Ureter (tissue), 1 donor: ENCODE data around the gene MED15. TPM values are rescaled to one million over a fixed set of nuclear protein-coding genes. Genes with fewer than 3 reads are reported as not detected.
"Not testable (repeated sequence)": the region's sequence is repeated elsewhere in the genome, so short reads cannot be mapped to it uniquely, and the experiment has no call there.

ENCODE experiments used
- DNase-seq: peaks from one replicate; pipeline ENCODE4 v3.0.0-alpha.2; 2020; ENCODE audit warnings: low spot score
- total RNA-seq: library from RNA; stranded (reverse); gene quantifications from one replicate; pipeline ENCODE4 v1.2.4, GENCODE V29; 2023
- donor health status: DM: yes; HTN: yes; CAD: no.

MED15 gene
- total RNA-seq, 1 donor from 2014 or later = 119 TPM

DNA sequence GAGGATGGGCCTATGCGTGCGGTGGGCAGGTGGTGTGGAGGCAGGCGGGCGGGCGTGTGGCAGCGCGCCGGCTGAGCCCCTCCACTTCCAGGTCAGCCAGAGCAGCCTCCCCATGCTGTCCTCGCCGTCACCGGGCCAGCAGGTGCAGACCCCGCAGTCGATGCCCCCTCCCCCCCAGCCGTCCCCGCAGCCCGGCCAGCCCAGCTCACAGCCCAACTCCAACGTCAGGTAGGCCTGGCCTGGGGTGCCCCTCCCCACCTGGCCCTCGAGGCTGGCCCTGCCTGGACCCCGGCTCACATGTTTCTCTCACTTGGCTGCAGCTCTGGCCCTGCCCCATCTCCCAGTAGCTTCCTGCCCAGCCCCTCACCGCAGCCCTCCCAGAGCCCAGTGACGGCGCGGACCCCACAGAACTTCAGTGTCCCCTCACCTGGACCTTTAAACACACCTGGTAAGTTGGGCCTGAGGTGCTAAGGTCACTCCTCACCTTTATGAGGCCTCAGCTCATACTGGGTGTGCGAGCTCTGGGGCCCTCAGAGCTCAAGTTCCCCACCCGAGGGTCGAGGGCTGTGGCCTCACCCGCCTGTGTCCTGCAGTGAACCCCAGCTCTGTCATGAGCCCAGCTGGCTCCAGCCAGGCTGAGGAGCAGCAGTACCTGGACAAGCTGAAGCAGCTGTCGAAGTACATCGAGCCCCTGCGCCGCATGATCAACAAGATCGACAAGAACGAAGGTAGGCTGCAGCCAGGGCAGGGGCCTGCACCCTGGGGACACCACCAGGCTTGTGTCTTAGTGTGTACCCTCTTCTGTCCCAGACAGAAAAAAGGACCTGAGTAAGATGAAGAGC is 75.3 kb downstream of the MED15 start:
- no peak for DNase-seq

DNA sequence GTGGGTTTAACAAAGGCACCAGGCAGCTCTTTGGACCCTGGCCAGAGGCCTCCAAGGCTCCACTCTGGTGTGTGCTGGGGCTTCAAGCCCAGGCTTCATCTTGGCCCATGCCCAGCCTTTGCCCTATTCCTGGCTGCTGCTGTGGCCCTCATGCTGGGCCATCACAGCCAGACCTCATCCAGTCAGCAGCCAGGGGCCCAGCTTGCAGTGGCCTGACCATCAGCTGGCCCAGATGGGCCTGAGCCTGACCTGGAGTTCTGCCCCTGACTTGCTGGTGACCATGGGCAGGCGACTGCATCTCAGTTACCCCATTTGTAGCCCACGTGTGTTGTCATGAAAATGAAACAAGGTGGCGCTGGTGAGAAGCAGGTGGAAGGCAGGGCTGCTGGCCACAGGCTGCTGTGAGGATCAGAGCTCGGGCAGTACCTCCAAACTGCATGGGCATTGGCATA is 76.1 kb downstream of the MED15 start:
- DNase-seq = no peak

DNA sequence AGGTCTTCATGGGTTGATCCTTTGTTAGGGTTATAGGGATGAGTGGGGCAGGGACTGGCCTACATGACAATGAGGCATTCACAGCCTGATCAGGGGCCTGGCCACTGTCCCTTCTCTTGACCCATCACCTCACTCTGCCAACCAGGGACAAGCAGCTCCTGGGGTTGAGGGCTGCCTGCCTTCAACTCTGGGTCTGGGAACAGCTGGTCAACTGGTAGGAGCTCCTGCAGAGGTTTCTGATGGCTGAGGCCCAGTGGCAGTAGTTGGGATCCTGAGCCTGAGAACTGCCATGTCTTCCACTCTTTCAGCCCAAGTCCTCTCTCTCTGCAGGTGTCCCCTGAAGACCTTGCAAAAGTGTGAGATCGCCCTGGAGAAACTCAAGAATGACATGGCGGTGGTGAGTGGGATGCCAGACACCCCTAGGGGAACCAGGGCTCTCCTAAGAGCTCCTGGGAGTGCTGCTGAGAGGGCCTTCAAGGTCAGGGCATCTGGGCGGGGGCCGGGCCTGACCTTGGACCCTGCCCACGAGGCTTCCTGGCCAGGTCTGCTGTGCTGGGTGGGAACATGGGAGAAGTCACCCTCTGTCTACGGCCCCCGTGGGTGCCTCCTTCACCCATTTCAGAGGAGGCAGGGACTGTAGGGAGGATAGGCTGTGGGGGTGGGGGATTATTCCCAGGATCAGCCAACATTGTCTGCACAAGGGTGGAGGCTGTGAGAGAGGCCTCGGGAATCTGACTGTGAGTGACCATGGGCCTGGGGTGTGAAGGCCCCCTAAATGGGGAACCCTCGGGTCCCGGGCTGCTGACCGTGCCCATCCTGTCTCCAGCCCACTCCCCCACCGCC is 76.8 kb downstream of the MED15 start:
- no peak for DNase-seq

DNA sequence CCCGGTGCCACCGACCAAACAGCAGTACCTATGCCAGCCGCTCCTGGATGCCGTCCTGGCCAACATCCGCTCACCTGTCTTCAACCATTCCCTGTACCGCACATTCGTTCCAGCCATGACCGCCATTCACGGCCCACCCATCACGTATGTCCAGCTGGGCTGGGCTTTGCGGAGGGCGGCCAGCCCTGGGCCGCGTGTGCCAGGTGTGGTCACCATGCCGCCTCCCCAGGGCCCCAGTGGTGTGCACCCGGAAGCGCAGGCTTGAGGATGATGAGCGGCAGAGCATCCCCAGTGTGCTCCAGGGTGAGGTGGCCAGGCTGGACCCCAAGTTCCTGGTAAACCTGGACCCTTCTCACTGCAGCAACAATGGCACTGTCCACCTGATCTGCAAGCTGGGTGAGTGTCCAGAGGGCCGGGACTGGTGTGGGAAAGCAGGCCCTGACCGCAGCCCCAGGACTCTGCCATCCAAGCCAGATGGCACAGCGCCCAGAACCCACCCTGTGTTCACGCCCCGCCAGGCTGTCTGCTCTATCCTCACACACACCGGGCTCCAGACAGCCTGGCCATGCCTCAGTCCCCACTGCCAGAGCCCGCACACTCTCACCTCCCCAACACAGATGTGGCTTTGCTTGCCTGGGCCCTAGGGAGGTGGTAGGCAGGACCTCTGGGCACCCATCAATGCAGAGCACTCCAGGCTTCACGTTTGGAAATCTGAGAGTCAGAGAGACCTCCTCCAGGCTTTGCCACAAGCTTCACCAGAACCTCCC is 77.6 kb downstream of the MED15 start:
- DNase-seq = no peak

DNA sequence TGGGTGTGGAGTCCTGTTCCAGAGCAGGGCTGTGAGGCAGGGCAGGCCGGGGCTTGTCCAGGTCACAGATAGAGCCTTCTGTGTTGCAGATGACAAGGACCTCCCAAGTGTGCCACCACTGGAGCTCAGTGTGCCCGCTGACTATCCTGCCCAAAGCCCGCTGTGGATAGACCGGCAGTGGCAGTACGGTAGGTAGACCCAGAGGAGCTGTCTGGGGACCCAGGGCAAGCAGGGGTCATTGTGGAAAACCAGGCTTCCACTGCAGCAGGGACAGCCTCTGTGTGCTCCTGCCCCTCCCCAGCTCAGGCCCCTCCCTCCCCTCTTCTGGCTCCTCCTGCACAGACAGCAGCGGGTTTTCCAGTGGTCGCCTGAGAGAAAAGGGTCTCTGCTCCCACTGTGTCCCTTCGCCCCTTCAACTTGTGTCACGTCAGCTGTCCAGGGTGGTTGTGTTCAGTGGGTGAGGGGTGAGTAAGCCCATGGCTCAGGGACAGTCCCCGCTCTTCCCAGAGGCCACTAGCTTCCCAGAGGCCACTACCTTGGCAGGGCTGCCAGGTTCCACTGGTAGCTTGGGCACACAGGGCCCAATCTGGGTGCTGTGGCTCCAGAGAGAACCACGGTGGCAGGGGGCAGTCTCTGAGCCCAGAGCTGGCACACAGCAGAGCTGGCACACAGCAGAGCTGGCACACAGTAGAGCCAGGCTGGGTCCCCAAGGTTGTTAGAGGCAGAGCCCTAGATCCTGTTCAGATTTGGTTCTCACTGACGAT is 78.4 kb downstream of the MED15 start:
- no peak for DNase-seq

DNA sequence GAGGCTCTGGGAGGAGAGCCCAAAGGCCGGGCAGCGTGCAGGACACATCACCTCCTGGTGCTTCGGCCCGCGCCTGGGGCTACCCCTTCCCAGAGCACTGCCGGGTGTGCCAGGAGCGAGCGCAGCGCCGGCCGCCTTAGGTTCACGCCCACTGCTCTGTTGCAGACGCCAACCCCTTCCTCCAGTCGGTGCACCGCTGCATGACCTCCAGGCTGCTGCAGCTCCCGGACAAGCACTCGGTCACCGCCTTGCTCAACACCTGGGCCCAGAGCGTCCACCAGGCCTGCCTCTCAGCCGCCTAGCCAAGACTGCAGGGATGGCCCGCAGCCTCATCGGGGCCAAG is 79.0 kb downstream of the MED15 start:
- no peak for DNase-seq

DNA sequence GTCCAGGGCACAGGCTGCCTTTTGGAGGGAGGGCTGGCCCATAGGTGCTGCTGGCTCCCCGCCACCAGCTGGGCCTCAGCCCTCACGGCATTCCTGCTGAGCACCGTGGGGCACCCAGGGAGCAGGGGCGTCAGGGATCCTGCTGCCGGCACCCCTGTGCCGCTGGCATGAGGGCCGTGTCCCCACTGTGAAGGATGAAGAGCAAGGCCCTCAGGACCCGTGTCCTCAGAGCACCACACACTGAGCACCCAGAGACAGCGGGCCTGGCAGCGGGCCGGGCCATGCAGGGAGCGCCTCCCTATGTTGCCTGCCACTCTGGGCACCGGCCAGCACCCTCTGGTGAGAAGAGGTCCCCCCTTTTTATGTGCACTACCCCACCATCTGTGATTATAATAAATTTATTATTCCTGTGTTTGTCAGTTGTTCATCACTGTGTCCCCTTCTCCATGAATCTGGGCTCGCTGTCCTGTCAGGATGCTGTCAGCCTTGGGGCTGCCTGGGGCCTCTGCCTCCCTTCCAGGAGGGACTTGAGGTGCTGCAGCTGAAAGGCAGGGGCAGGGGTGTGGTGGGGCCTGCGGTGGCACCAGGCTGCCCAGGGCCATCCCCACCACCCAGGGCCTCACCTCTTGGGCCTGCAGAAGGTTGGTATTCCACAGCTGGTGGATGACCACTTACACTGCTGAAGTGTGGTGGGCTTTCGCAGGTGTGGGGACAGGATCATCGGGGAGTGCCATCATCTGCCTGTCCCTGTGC is 80.0 kb downstream of the MED15 start:
- no peak for DNase-seq

DNA sequence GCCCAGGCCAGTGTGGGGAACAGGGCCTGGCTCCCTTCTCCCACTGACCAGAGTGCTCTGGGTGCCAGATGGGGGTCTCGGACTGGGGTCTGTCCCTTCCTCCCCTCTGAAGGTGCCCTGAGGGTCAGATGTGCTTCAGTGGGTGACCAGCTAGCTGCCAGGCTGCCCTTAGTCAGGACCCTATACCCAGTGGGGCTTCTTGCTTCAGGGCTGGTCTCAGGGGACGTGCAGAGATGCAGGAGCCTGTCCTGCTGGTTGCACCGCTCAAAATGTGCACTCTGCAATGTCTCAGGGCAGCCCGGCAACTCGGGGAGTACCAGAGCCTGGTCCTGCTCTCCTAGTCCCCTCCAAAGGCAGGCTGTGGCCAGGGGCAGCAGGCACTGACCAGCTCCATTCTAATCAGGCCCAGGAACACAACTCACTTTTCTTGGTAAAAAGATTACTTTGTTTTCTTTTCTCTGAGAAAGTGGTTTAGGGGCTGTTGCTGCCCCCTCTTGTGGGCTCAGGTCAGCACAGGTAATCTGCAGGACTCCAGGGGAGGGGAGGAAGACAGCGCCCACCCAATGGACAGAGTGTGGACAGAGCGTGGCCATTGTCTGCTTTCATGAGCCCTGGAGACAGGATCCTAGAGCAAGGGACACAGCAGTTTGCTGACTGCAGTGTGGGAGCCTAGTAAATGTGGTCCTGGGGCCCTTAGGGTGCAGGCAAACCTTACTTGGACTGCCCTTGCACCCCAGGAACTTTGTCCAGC is 80.9 kb downstream of the MED15 start:
- no peak for DNase-seq

DNA sequence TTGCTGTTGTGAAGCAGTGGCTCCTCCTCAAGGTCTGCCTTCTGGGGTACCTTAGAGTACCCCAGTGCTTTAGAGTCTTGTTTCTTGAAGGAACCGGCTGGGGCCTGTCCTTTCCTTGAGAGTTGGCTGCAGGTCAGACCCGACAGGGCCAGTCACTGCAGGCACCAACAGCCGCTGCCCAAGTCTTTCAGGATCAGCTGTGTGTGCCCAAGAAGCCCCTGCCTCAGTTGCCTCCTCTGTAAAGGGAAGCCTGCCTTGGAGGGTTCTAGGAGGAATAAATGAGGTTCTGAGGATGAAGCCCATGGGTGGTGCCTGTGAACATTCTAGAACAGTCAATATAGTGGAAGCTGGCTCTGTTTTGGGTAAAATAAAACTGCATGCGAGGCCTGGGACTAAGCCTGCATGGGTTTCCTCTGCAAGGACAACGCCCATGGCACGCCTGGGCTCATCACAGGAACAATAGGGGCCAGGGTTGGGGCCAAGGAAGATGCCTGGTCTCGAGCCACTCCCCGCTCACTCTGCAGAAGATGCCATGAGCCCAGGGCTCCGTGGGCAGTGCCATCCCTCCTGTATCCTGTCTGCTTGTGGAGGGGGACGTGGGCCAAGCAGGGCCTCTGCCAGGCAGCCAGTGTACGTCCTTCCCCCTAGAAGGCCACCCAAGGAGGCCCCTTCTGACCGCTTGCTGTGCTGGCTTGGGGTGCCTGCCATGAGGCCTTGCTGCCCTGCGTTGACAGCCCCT is 81.6 kb downstream of the MED15 start:
- no peak for DNase-seq

DNA sequence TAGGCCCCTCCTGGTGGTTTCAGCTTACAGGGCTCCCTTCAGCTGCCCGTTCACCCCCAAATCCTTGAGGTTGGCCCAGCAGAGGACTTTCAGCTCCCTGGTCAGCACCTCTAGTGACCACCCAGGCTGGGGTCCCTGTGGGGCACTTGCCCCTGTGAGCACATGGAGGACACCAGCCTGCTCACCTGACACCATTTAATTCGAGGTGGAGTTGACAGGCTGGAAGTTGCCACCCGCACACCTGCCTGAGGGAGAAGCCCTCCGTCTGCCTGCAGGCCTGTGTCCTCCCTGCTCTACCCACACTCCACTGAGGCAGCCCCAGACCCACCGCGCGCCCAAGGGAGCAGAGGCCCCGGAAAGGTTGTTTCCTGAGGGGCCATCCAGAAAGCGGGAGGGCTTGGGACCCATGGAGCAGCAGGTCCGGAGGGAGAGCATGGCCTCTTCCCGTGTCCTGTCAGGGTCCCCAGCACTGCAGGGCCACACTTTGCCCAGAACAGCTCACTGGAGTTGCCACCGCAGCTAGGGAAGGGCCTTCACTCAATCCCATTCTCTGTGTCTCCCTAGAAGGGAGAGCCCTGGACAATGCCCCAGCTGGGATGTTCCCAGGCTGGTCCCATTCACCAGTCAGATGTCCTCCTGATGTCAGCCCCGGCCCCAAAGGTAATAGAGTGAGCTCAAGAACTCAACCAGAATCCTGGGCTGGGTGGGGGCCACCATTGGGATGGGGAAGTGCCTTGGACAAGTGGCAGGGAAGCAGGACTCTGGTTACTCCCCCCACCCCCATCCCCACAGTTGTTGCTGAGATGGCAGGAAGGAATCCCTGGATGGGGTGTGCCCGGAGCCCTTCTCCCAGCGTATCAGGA is 82.4 kb downstream of the MED15 start:
- no peak for DNase-seq

DNA sequence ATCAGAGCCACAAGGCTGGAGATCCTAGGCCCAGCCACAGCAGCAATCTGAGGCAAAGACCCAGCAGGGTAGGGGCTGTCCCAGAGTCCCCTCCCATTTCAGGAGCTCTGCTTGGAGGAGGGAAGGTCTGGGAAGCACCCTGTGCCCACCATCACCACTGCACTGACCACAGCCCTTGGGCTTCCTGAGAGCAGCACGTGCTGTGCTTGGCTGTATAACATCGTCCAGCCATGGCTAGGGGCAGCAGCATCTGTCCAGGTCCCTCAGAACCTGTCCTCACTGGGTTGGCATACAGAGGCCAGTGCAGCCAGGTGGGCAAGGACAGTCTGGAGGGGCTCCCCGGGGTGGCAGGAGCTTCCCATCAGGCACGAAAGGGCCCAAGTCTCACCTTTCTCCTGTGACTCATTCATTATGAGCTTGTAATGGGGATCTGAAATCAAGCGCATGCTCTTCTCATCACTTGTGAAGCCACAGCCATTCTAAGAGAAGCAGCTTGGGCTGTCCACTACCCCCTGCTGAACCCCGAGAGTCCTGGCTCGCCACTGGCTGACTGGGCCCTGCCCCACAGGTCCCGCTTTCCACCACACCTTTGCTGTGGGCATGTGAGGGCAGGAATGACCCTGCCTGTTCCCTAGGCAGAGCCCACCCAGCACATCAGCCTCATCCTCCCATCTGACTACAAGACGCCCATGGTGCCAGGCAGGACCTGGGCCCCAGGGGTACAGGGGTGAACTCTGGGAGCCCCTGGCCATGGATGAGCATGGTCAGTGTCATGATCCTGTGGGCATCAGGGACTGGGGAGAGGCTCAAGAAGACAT is 83.3 kb downstream of the MED15 start:
- no peak for DNase-seq

DNA sequence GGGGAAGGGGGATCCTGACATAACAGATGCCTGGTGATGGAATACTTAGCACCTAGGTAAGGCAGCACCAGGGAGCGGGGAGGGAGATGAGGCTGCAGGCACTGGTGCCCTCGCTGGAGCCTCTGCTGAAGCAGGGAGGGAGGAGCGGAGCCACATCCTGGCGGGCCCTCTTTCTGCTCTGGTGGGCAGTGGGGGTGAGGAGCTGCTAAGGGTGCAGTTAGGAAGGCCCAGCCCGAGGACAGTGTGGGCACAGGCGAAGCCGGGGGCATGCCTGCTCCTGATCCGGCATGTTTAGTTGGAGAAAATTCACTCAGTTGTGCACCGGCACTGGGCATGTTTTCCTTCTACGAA is 83.9 kb downstream of the MED15 start:
- DNase-seq = no peak

DNA sequence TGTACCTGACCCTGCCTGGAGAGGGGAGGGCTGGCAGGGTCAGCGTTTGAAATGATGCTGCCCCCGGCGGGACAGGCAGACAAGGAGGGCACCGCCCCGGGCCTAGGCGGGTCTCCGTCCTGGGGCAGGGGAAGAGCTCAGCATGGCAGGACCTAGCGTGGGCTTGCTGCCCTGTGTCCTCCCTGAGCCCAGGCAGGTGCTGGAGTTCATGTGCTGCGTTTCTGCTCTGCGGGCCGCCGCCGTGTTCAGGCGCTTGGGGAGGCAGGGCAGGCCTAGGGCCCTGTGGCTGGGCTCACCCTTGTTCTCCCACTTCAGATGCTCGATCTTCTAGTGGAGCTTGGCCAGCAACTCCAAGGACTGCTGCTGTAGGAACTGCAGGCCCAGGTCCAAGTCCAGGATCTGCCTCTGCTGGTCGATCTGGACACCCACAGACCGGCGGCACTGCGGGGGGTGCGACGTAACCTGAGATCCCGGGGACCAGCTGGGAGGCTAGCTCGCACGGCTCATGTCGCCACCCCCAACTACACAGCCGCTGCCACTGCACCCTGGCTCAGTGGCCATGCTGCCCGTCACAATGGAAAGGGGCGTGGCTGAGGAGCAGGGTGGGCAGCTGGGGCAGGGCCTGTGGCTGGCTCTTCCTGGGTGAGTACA is 84.4 kb downstream of the MED15 start:
- no peak for DNase-seq

DNA sequence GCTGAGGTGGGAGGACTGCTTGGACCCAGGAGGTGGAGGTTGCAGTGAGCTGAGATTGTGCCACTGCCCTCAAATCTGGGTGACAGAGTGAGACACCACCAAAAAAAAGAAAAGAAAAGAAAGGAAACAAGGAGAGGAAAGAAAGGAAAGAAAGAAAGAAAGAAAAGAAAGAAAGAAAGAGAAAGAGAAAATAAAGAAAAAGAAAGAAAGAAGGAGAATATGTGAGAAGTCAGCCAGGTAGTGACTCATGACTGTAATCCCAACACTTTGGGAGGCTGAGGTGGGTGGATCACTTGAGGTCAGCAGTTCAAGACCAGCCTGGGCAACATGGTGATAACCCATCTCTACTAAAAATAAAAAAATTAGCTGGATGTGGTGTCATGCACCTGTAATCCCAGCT is 86.6 kb downstream of the MED15 start:
- not testable (repeated sequence) for DNase-seq

DNA sequence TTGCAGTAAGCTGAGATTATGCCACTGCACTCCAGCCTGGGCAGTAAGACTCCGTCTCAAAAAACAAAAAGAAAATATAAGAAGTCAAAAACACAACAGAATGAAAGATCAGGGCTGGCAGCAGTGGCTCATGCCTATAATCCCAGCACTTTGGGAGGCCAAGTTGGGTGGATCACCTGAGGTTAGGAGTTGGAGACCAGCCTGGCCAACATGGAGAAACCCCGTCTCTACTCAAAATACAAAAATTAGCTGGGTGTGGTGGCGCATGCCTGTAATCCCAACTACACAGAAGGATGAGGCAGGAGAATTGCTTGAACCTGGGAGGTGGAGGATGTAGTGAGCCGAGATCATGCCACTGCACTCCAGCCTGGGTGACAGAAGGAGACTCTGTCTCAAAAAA is 87.1 kb downstream of the MED15 start:
- not testable (repeated sequence) for DNase-seq

DNA sequence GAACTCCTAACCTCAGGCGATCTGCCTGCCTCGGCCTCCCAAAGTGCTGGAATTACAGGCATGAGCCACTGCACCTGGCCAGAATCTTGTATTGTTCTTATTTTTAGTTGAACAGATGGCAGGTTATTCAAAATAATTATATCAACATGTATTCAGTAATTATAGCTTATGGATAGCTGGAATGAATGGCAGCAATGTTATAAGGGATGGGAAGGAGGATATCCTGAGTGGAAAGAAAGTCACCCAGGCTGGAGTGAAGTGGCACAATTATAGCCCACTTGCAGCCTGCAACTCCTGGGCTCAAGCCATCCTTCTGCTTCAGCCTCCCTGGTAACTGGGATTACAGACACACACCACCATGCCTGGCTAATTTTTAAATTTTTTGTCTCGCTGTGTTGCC is 88.1 kb downstream of the MED15 start:
- no peak for DNase-seq

DNA sequence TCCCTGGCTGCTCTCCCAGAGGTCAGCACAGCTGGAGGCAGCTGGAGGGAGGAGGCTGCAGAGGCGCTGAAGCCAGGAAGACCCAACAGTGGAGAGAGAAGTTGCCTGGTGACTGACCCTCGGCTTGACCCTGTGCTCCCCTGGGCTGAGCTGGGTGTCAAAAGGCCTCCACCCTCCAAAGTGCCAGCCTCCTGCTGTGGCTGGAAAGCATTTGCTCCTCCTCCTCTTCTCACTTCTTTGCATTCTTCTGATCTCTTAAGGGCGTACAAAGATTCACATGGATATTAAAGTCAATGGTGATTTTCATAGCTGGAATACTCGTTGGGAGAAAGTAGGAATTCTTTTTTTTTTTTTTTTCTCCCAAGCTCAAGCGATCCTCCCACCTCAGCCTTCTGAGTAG is 91.7 kb downstream of the MED15 start:
- no peak for DNase-seq
